SK-N-SH (cell line): ENCODE measurements around the gene GLT6D1.

ENCODE experiments used
- EP300 ChIP-seq, 2 experiments: IDR thresholded peaks; 2 replicates each; pipeline versions ENCODE4 v1.4.0 to v1.6.1; 2012; ENCODE audit warnings: borderline replicate concordance in 1 of 2, low read depth in 1 of 2, low read length in 1 of 2
- EZH2phosphoT487 ChIP-seq: fragments of 200-600 bp; sonication (generic); IDR thresholded peaks from 2 replicates; pipeline ENCODE4 v1.6.1; 2017; ENCODE audit warnings: low read depth, mixed run types, mild to moderate bottlenecking, antibody characterized with exemption, moderate library complexity, borderline replicate concordance
- GABPA ChIP-seq: IDR thresholded peaks from 2 replicates; pipeline ENCODE4 v1.4.0; 2012; ENCODE audit warnings: low read depth, mild to moderate bottlenecking
- JUND ChIP-seq: IDR thresholded peaks from 2 replicates; pipeline ENCODE4 v1.4.0; 2012
- RAD21 ChIP-seq: IDR thresholded peaks from 2 replicates; pipeline ENCODE4 v1.6.1; 2012; ENCODE audit warnings: mild to moderate bottlenecking, low read length
- TCF12 ChIP-seq: IDR thresholded peaks from 2 replicates; pipeline ENCODE4 v1.4.0; 2012
- TF ChIP-seq, protein P1 (sequence below): fragments of 200-600 bp; sonication (generic); IDR thresholded peaks from 2 replicates; pipeline ENCODE4 v1.6.1; 2017; ENCODE audit warnings: antibody characterized with exemption, mild to moderate bottlenecking, moderate library complexity
- TF ChIP-seq, protein P2 (sequence below): IDR thresholded peaks from 2 replicates; pipeline ENCODE4 v1.4.0; 2012; ENCODE audit warnings: low read depth
- TF ChIP-seq, protein P3 (sequence below): IDR thresholded peaks from 2 replicates; pipeline ENCODE4 v1.4.0; 2012; ENCODE audit warnings: low read depth, borderline replicate concordance

DNA sequence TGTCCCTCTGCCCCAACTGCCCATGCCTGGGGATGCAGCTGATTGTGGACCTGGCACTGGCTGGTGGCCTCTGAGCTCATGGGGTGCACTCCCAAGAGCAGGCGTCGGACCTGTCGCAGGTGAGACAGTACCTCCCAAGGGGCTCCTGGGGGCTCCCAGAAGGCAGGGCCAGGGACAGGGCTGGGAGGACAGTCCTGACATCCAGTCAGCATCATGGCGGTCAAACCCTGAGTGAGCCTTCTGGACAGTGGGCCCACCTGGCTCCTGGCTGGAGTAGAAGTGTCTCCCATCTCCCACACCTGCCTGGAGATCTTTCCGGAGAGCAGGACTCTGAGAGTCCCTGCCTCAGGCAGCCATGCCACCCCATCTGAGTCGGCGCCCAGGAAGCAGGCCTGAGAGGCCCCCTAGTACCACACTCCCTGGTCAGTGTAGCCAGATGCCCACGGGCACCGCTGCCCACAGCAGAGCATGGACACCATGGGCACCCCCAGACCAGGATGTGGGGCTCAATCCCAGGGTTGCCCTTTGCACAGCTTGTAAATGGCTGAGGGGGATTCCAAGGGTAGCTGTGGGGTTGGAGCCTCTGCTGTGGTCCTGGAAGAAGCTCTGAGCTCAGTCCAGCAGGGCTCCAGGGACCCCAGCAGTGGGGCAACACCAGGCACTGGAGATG, 30.4 kb upstream of the GLT6D1 start:
- TF ChIP-seq, protein P1, sequence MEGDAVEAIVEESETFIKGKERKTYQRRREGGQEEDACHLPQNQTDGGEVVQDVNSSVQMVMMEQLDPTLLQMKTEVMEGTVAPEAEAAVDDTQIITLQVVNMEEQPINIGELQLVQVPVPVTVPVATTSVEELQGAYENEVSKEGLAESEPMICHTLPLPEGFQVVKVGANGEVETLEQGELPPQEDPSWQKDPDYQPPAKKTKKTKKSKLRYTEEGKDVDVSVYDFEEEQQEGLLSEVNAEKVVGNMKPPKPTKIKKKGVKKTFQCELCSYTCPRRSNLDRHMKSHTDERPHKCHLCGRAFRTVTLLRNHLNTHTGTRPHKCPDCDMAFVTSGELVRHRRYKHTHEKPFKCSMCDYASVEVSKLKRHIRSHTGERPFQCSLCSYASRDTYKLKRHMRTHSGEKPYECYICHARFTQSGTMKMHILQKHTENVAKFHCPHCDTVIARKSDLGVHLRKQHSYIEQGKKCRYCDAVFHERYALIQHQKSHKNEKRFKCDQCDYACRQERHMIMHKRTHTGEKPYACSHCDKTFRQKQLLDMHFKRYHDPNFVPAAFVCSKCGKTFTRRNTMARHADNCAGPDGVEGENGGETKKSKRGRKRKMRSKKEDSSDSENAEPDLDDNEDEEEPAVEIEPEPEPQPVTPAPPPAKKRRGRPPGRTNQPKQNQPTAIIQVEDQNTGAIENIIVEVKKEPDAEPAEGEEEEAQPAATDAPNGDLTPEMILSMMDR, result no peak
- TF ChIP-seq RAD21 (no peak), GABPA (no peak), JUND (no peak), EP300 (IDR thresholded peaks at IDR 0.05; ENCODE audit: borderline replicate concordance in 1 of 2, low read depth in 1 of 2, low read length in 1 of 2) (no peak), TCF12 (no peak), EZH2phosphoT487 (no peak)
- TF ChIP-seq, protein P2, sequence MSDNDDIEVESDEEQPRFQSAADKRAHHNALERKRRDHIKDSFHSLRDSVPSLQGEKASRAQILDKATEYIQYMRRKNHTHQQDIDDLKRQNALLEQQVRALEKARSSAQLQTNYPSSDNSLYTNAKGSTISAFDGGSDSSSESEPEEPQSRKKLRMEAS, result no peak
- TF ChIP-seq, protein P3, sequence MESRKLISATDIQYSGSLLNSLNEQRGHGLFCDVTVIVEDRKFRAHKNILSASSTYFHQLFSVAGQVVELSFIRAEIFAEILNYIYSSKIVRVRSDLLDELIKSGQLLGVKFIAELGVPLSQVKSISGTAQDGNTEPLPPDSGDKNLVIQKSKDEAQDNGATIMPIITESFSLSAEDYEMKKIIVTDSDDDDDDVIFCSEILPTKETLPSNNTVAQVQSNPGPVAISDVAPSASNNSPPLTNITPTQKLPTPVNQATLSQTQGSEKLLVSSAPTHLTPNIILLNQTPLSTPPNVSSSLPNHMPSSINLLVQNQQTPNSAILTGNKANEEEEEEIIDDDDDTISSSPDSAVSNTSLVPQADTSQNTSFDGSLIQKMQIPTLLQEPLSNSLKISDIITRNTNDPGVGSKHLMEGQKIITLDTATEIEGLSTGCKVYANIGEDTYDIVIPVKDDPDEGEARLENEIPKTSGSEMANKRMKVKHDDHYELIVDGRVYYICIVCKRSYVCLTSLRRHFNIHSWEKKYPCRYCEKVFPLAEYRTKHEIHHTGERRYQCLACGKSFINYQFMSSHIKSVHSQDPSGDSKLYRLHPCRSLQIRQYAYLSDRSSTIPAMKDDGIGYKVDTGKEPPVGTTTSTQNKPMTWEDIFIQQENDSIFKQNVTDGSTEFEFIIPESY, result no peak
